IMR-90 (cell line): Measurements from ENCODE around the gene FOXP4. TPM values are rescaled to one million over a fixed set of nuclear protein-coding genes. Genes with fewer than 3 reads are reported as not detected.

Experiments used
- ATAC-seq: fragments of 200-7000 bp; cut with Tn5 transposase; 2 replicates; pipeline ENCODE4 v1.9.1; 2020; ENCODE audit warnings: low read depth, mild to moderate bottlenecking, moderate library complexity
- BruUV-seq: library from RNA; stranded (reverse); fragments of 400-500 nt; replicated peaks from 2 replicates; lab custom pipeline; 2021; lab: Mats Ljungman, UMichigan
- CTCF ChIA-PET: fragments of 300-600 bp; formaldehyde crosslinking; extraction: SDS; loops from one replicate; lab custom pipeline; 2021; ENCODE audit warnings: antibody characterized with exemption; lab: Yijun Ruan, JAX
- POLR2A ChIA-PET: fragments of 300-600 bp; sonication (Branson Sonifier 250); formaldehyde crosslinking; loops from one replicate; lab custom pipeline; 2022; ENCODE audit warnings: antibody characterized with exemption; ENCODE audit not compliant: unreplicated experiment; lab: Charles Lee
- DNase-seq: peaks from one replicate; pipeline ENCODE4 v3.0.0; 2013
- H2AFZ ChIP-seq: replicated peaks from 2 replicates; pipeline ENCODE3; 2013; ENCODE audit warnings: low read length, mild to moderate bottlenecking; ENCODE audit not compliant: poor library complexity
- H2AK5ac ChIP-seq: 2 replicates; pipeline ENCODE4 v1.6.1; 2013; ENCODE audit warnings: low read depth, low read length, inconsistent platforms
- H2AK9ac ChIP-seq: replicated peaks from 2 replicates; pipeline ENCODE3; 2013; ENCODE audit warnings: mild to moderate bottlenecking, low read depth, low read length, moderate library complexity; ENCODE audit not compliant: poor library complexity
- H2BK120ac ChIP-seq: 2 replicates; pipeline ENCODE4 v1.6.1; 2013; ENCODE audit warnings: low read depth, low read length, inconsistent platforms
- H2BK15ac ChIP-seq: 3 replicates; pipeline ENCODE4 v1.6.1; 2013; ENCODE audit warnings: low read depth, low read length, inconsistent platforms
- H2BK20ac ChIP-seq: 2 replicates; pipeline ENCODE4 v1.6.1; 2013; ENCODE audit warnings: low read depth, mild to moderate bottlenecking, inconsistent platforms, low read length, moderate library complexity
- H2BK5ac ChIP-seq: 2 replicates; pipeline ENCODE4 v1.6.1; 2013; ENCODE audit warnings: mild to moderate bottlenecking, low read depth, low read length, inconsistent platforms; ENCODE audit not compliant: poor library complexity, severe bottlenecking
- H3K14ac ChIP-seq: replicated peaks from 2 replicates; pipeline ENCODE4 v1.6.1; 2013; ENCODE audit warnings: low read depth, low read length, inconsistent platforms
- H3K18ac ChIP-seq: 2 replicates; pipeline ENCODE4 v1.6.1; 2013; ENCODE audit warnings: low read depth, low read length, control low read depth
- H3K23ac ChIP-seq: 2 replicates; pipeline ENCODE4 v1.6.1; 2013; ENCODE audit warnings: low read depth, low read length, inconsistent platforms
- H3K27ac ChIP-seq: 2 replicates; pipeline ENCODE4 v1.5.1; 2013; ENCODE audit warnings: mild to moderate bottlenecking, control low read depth, low read length; ENCODE audit not compliant: insufficient read depth
- H3K27me3 ChIP-seq: 2 replicates; pipeline ENCODE4 v1.6.1; 2013; ENCODE audit warnings: low read length; ENCODE audit not compliant: control insufficient read depth, insufficient read depth
- H3K36me3 ChIP-seq: 2 replicates; pipeline ENCODE4 v1.6.1; 2013; ENCODE audit warnings: low read length, mixed read lengths; ENCODE audit not compliant: control insufficient read depth, insufficient read depth
- H3K4ac ChIP-seq: 2 replicates; pipeline ENCODE4 v1.6.1; 2013; ENCODE audit warnings: low read depth, low read length, inconsistent platforms
- H3K4me1 ChIP-seq: 2 replicates; pipeline ENCODE4 v1.6.1; 2013; ENCODE audit warnings: low read length, mixed read lengths; ENCODE audit not compliant: control insufficient read depth, insufficient read depth
- H3K4me2 ChIP-seq: 2 replicates; pipeline ENCODE4 v1.6.1; 2013; ENCODE audit warnings: low read depth, mild to moderate bottlenecking, control low read depth, low read length, moderate library complexity
- H3K4me3 ChIP-seq: 2 replicates; pipeline ENCODE4 v1.5.1; 2013; ENCODE audit warnings: low read depth, mild to moderate bottlenecking, control low read depth, low read length, moderate library complexity; ENCODE audit not compliant: insufficient read depth
- H3K56ac ChIP-seq: 2 replicates; pipeline ENCODE4 v1.6.1; 2013; ENCODE audit warnings: low read length, inconsistent platforms; ENCODE audit not compliant: insufficient read depth; ENCODE audit errors: extremely low read depth
- H3K79me1 ChIP-seq, 2 experiments: 2 replicates each; pipeline ENCODE4 v1.6.1; 2013; ENCODE audit warnings: low read length in 2 of 2, inconsistent platforms in 1 of 2, low read depth in 1 of 2
- H3K9ac ChIP-seq: 2 replicates; pipeline ENCODE4 v1.6.1; 2013; ENCODE audit warnings: low read depth, low read length, control low read depth
- H3K9me1 ChIP-seq: 2 replicates; pipeline ENCODE4 v1.6.1; 2013; ENCODE audit warnings: low read length, inconsistent platforms; ENCODE audit not compliant: insufficient read depth
- H3K9me3 ChIP-seq: 2 replicates; pipeline ENCODE4 v1.6.1; 2013; ENCODE audit warnings: low read length; ENCODE audit not compliant: control insufficient read depth, insufficient read depth
- H4K20me1 ChIP-seq: 2 replicates; pipeline ENCODE4 v1.6.1; 2013; ENCODE audit warnings: low read length, inconsistent platforms; ENCODE audit not compliant: insufficient read depth
- H4K5ac ChIP-seq: 2 replicates; pipeline ENCODE4 v1.6.1; 2013; ENCODE audit warnings: mild to moderate bottlenecking, low read depth, low read length, control low read depth
- H4K8ac ChIP-seq, 2 experiments: 2 replicates each; pipeline ENCODE4 v1.6.1; 2013; ENCODE audit warnings: low read depth in 2 of 2, low read length in 2 of 2, control low read depth in 1 of 2, inconsistent platforms in 1 of 2
- H4K91ac ChIP-seq: 2 replicates; pipeline ENCODE4 v1.6.1; 2013; ENCODE audit warnings: low read depth, low read length, inconsistent platforms; ENCODE audit not compliant: insufficient read depth
- BHLHE40 ChIP-seq: fragments of 150-350 bp; IDR thresholded peaks from 2 replicates; pipeline ENCODE4 v1.6.1; 2016; ENCODE audit warnings: mild to moderate bottlenecking, low read depth, low read length
- CEBPB ChIP-seq: IDR thresholded peaks from 2 replicates; pipeline ENCODE4 v1.6.1; 2012; ENCODE audit warnings: low read depth, low read length, improper control_type of control experiment
- CHD1 ChIP-seq: IDR thresholded peaks from 2 replicates; pipeline ENCODE4 v1.6.1; 2012; ENCODE audit warnings: low read depth, low read length, improper control_type of control experiment
- FOS ChIP-seq: fragments of 150-350 bp; IDR thresholded peaks from 2 replicates; pipeline ENCODE4 v1.6.1; 2016; ENCODE audit warnings: low read depth, low read length
- MAFK ChIP-seq: IDR thresholded peaks from 2 replicates; pipeline ENCODE4 v1.6.1; 2012; ENCODE audit warnings: low read depth, low read length, improper control_type of control experiment
- MAZ ChIP-seq: IDR thresholded peaks from 2 replicates; pipeline ENCODE4 v1.6.1; 2012; ENCODE audit warnings: low read depth, mild to moderate bottlenecking, low read length, improper control_type of control experiment, moderate library complexity, borderline replicate concordance
- MXI1 ChIP-seq: IDR thresholded peaks from 2 replicates; pipeline ENCODE4 v1.6.1; 2012; ENCODE audit warnings: low read depth, mild to moderate bottlenecking, low read length, moderate library complexity, borderline replicate concordance
- NFE2L2 ChIP-seq: fragments of 150-350 bp; IDR thresholded peaks from 2 replicates; pipeline ENCODE4 v1.6.1; 2016; ENCODE audit warnings: low read depth, mild to moderate bottlenecking, low read length
- POLR2A ChIP-seq: IDR thresholded peaks from 2 replicates; pipeline ENCODE4 v1.6.1; 2012; ENCODE audit warnings: mild to moderate bottlenecking, low read depth, low read length
- RAD21 ChIP-seq: IDR thresholded peaks from 2 replicates; pipeline ENCODE4 v1.6.1; 2012; ENCODE audit warnings: low read length, improper control_type of control experiment
- RCOR1 ChIP-seq: IDR thresholded peaks from 2 replicates; pipeline ENCODE4 v1.6.1; 2012; ENCODE audit warnings: mild to moderate bottlenecking, low read length, improper control_type of control experiment; ENCODE audit not compliant: insufficient replicate concordance
- RFX5 ChIP-seq: IDR thresholded peaks from 2 replicates; pipeline ENCODE4 v1.8.0; 2012; ENCODE audit warnings: low read depth, mild to moderate bottlenecking, low read length, moderate library complexity
- SMC3 ChIP-seq: fragments of 150-350 bp; IDR thresholded peaks from 2 replicates; pipeline ENCODE4 v1.6.1; 2016; ENCODE audit warnings: low read depth, mild to moderate bottlenecking, antibody characterized with exemption, low read length, moderate library complexity
- WGBS, 2 experiments: methylation state at CpG; one replicate each; pipeline versions ENCODE4 v1.1.5 to v1.1.7; 2013; ENCODE audit warnings: missing lambda C conversion rate in 2 of 2; ENCODE audit not compliant: insufficient read length in 1 of 2; ENCODE audit errors: extremely low coverage in 2 of 2; 5-methylcytosine and 5-hydroxymethylcytosine counted together
- dilution Hi-C: fragments of 300-500 bp; cut with HindIII; formaldehyde crosslinking; loops from one replicate; pipeline ENCODE4 v1.14.3; 2018; ENCODE audit warnings: low sequenced_read_pairs; ENCODE audit not compliant: unreplicated experiment
- in situ Hi-C: fragments of 300-500 bp; cut with MboI; formaldehyde crosslinking; loops from 3 replicates; pipeline ENCODE4 v1.14.3; 2019; ENCODE audit warnings: low sequenced_read_pairs, inconsistent platforms, mixed read lengths
- intact Hi-C: fragments of 100-400 bp; cut with micrococcal nuclease; formaldehyde crosslinking; loops from 2 replicates; pipeline ENCODE4 v1.10.0; 2022
- polyA plus RNA-seq, 3 experiments: library from polyadenylated mRNA; depleted of rRNA; stranded (reverse); fragments of >200 nt; gene quantifications; 2 replicates each; pipeline ENCODE4 v1.2.3, GENCODE V29; 2012; ENCODE audit warnings: low replicate concordance in 1 of 3
- total RNA-seq: library from RNA; depleted of rRNA; stranded (reverse); fragments of >200 nt; gene quantifications from 2 replicates; pipeline ENCODE4 v1.2.3, GENCODE V29; 2012
- TF ChIP-seq, protein P1 (sequence below): conservative IDR thresholded peaks from 2 replicates; pipeline ENCODE4 v1.5.1; 2012; ENCODE audit warnings: mild to moderate bottlenecking, low read depth, low read length, improper control_type of control experiment
- TF ChIP-seq, protein P2 (sequence below): fragments of 150-350 bp; IDR thresholded peaks from 2 replicates; pipeline ENCODE4 v1.6.1; 2017; ENCODE audit warnings: mild to moderate bottlenecking, antibody characterized with exemption, low read length, low read depth
- TF ChIP-seq, protein P3 (sequence below): fragments of 150-350 bp; IDR thresholded peaks from 2 replicates; pipeline ENCODE4 v1.6.1; 2016; ENCODE audit warnings: low read depth, mild to moderate bottlenecking, low read length, moderate library complexity, borderline replicate concordance

Gene FOXP4
- total and polyA plus RNA-seq, 2 of the 4 experiments (the other 2 are of a cell fraction), result 0.72 to 9.5 TPM

DNA sequence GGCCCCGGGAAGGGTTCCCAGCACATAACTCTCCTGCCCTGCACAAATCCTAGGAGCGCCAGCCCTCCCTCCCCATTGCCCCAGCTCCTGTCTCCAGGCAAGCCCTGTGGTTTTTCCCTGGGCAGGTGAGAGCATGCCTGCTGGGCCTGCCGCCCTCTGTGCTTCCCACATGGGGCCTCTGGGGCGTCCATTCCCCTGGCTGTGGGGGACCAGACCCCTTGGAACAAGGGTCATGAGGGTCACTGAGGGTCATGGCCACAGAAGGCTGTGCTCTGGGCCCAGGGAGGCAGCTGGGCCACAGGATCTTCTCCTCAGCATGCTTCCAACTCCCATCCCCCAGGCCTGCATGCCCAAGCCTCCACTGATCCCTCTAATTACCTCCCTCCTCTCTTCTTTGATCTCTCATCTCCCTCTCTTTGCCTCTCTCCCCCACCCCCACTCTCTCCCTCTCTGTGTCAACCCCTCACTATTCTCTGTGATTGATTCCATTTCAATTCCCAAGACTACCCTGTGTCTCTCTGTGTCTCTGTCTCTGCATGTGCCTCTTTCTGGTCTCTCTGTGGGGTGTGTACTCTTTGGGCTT lies 98.2 kb downstream of the FOXP4 start:
- ATAC-seq, result no peak

More for the DNA sequence above, 98.2 kb downstream of the FOXP4 start:
- Histone ChIP-seq H3K9ac (no peak overlapping the region), H3K9me3 (no peaks in the 10 kb centered on the region; the same call in 1 of the 2 replicates), H3K14ac (no peak overlapping the region), H4K5ac (no peak overlapping the region), H4K91ac (no peak overlapping the region), H3K4me3 (no peak overlapping the region), H3K79me1 (no peaks in the 10 kb centered on the region), H2BK20ac (no peak overlapping the region), H3K36me3 (no peaks in the 10 kb centered on the region), H2AK5ac (no peak overlapping the region), H2AK9ac (peak overlapping the region; percentile 9), H2AFZ (no peak overlapping the region), H3K27ac (no peak overlapping the region), H2BK15ac (no peak overlapping the region), H2BK120ac (no peak overlapping the region), H3K56ac (no peak overlapping the region), H4K20me1 (no peaks in the 10 kb centered on the region; the same call in 1 of the 2 replicates), H3K4me1 (no peaks in the 10 kb centered on the region), H2BK5ac (no peak overlapping the region), H3K4me2 (no peak overlapping the region), H3K4ac (no peak overlapping the region), H3K9me1 (no peaks in the 10 kb centered on the region), H3K18ac (no peak overlapping the region), H3K27me3 (peaks cover 82% of the 10 kb centered on the region), H4K8ac (no peak overlapping the region), H3K23ac (no peak overlapping the region)
- ChIA-PET CTCF (no interaction called here), POLR2A (no interaction called here)
- TF ChIP-seq MAZ, result no peak
- no peak for TF ChIP-seq MXI1
- TF ChIP-seq CHD1, result no peak
- TF ChIP-seq, protein P1, sequence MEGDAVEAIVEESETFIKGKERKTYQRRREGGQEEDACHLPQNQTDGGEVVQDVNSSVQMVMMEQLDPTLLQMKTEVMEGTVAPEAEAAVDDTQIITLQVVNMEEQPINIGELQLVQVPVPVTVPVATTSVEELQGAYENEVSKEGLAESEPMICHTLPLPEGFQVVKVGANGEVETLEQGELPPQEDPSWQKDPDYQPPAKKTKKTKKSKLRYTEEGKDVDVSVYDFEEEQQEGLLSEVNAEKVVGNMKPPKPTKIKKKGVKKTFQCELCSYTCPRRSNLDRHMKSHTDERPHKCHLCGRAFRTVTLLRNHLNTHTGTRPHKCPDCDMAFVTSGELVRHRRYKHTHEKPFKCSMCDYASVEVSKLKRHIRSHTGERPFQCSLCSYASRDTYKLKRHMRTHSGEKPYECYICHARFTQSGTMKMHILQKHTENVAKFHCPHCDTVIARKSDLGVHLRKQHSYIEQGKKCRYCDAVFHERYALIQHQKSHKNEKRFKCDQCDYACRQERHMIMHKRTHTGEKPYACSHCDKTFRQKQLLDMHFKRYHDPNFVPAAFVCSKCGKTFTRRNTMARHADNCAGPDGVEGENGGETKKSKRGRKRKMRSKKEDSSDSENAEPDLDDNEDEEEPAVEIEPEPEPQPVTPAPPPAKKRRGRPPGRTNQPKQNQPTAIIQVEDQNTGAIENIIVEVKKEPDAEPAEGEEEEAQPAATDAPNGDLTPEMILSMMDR, result no peak
- TF ChIP-seq MAFK, result no peak
- TF ChIP-seq, protein P2, sequence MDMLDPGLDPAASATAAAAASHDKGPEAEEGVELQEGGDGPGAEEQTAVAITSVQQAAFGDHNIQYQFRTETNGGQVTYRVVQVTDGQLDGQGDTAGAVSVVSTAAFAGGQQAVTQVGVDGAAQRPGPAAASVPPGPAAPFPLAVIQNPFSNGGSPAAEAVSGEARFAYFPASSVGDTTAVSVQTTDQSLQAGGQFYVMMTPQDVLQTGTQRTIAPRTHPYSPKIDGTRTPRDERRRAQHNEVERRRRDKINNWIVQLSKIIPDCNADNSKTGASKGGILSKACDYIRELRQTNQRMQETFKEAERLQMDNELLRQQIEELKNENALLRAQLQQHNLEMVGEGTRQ, result no peak
- TF ChIP-seq SMC3, result no peak
- no peak for TF ChIP-seq BHLHE40
- TF ChIP-seq RCOR1, result no peak
- TF ChIP-seq, protein P3, sequence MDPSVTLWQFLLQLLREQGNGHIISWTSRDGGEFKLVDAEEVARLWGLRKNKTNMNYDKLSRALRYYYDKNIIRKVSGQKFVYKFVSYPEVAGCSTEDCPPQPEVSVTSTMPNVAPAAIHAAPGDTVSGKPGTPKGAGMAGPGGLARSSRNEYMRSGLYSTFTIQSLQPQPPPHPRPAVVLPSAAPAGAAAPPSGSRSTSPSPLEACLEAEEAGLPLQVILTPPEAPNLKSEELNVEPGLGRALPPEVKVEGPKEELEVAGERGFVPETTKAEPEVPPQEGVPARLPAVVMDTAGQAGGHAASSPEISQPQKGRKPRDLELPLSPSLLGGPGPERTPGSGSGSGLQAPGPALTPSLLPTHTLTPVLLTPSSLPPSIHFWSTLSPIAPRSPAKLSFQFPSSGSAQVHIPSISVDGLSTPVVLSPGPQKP, result no peak
- TF ChIP-seq RFX5, result no peak
- TF ChIP-seq FOS, result no peak
- no peak for TF ChIP-seq CEBPB
- no peak for TF ChIP-seq NFE2L2
- no peak for TF ChIP-seq RAD21
- no peak for TF ChIP-seq POLR2A
- no TSS peak for BruUV-seq
- no peak for DNase-seq
- intact Hi-C loops, result no loop called here
- WGBS, 2 experiments, result 17% methylated on average over 2 of the region's 4 CpGs; no CpG with 5 or more reads in 1 of the 2 experiments
- dilution Hi-C loops, result no loop called here
- in situ Hi-C loops, result no loop called here
